K562 (cell line): ENCODE data around the gene DYNLT4. TPM values are rescaled to one million over a fixed set of nuclear protein-coding genes. Genes with fewer than 3 reads are reported as not detected.

Source experiments
- BRF1 ChIP-seq: IDR thresholded peaks from 3 replicates; pipeline ENCODE4 v1.6.1; 2011; ENCODE audit warnings: borderline replicate concordance, mild to moderate bottlenecking; ENCODE audit not compliant: insufficient read length; ENCODE audit errors: extremely low read depth
- CREBBP ChIP-seq: IDR thresholded peaks from one replicate; pipeline ENCODE4 v1.6.1; 2012; ENCODE audit warnings: low read depth, mild to moderate bottlenecking, control low read depth, inconsistent platforms, low read length
- FOSL1 ChIP-seq: fragments of 200-800 bp; sonication (Bioruptor generic); conservative IDR thresholded peaks from 2 replicates; pipeline ENCODE4 v1.6.1; 2016; ENCODE audit warnings: missing genetic modification characterization, missing compliant biosample characterization
- GTF2F1 ChIP-seq: IDR thresholded peaks from 2 replicates; pipeline ENCODE4 v1.6.1; 2011; ENCODE audit warnings: low read depth, low read length, improper control_type of control experiment
- MAFF ChIP-seq: IDR thresholded peaks from 2 replicates; pipeline ENCODE4 v1.6.1; 2012; ENCODE audit warnings: low read length, improper control_type of control experiment
- MBD2 ChIP-seq: sonication (generic); IDR thresholded peaks from 2 replicates; pipeline ENCODE4 v1.6.1; 2016; ENCODE audit warnings: low read depth, borderline replicate concordance
- NUFIP1 ChIP-seq: fragments of 450-650 bp; IDR thresholded peaks from 2 replicates; pipeline ENCODE4 v1.6.1; 2018; ENCODE audit not compliant: partially characterized antibody
- RBM25 ChIP-seq: fragments of 200-400 bp; formaldehyde crosslinking; IDR thresholded peaks from 2 replicates; pipeline ENCODE4 v1.6.1; 2018; ENCODE audit warnings: low read length, low read depth, moderate library complexity; ENCODE audit not compliant: severe bottlenecking
- SMARCA5 ChIP-seq: fragments of 450-650 bp; IDR thresholded peaks from 2 replicates; pipeline ENCODE4 v1.6.1; 2016
- TAF1 ChIP-seq: IDR thresholded peaks from 2 replicates; pipeline ENCODE4 v1.6.1; 2011; ENCODE audit warnings: mild to moderate bottlenecking, low read length, moderate library complexity; ENCODE audit not compliant: insufficient read depth, control insufficient read depth, severe bottlenecking; ENCODE audit errors: extremely low read depth
- THAP7 ChIP-seq: fragments of 250-450 bp; sonication (Bioruptor Pico); IDR thresholded peaks from 2 replicates; pipeline ENCODE4 v1.5.0; 2021
- TRIM28 ChIP-seq: fragments of 450-650 bp; IDR thresholded peaks from 2 replicates; pipeline ENCODE4 v1.6.1; 2017
- TSHZ1 ChIP-seq: fragments of 250-450 bp; sonication (Bioruptor Pico); IDR thresholded peaks from 2 replicates; pipeline ENCODE4 v1.4.0; 2020; ENCODE audit warnings: mild to moderate bottlenecking, moderate library complexity
- USF1 ChIP-seq: sonication (generic); formaldehyde crosslinking; IDR thresholded peaks from 2 replicates; pipeline ENCODE4 v1.9.0; 2022; ENCODE audit warnings: mild to moderate bottlenecking, missing genetic modification reagents
- ZNF263 ChIP-seq: sonication (generic); formaldehyde crosslinking; IDR thresholded peaks from 2 replicates; pipeline ENCODE4 v1.8.0; 2022; ENCODE audit warnings: mild to moderate bottlenecking, missing genetic modification reagents, borderline replicate concordance
- polyA plus RNA-seq, 8 experiments: library from polyadenylated mRNA; depleted of rRNA in 4 of 8; stranded (reverse) in 5 of 8; unstranded in 3 of 8; fragments of >200 nt; fragmentation: Nextera tagmentation in 2 of 8; fragmentation: Illumina TruSeq in 1 of 8; extraction: Ambion mirVana in 2 of 8; extraction: Trizol in 1 of 8; gene quantifications; 2 replicates each; pipeline versions ENCODE4 v1.2.1 to v1.2.3, GENCODE V29; 2011 to 2014; ENCODE audit warnings: inconsistent platforms in 1 of 8, missing spikeins in 1 of 8
- total RNA-seq, 7 experiments: library from RNA; depleted of rRNA in 6 of 7; stranded (reverse); fragments of >200 nt in 6 of 7; fragmentation: Illumina TruSeq in 2 of 7; extraction: Trizol in 2 of 7; gene quantifications; 2 replicates each; pipeline versions ENCODE4 v1.2.1 to v1.2.3, GENCODE V29; 2011 to 2021; ENCODE audit warnings: low replicate concordance in 1 of 7

The DYNLT4 gene
- total and polyA plus RNA-seq, 9 of the 15 experiments (the other 6 are each of a cell fraction or from before 2014, with no cell fraction given): 0.29 to 0.73 TPM; not detected in 7

- TF ChIP-seq ZNF263 (CRISPR knock-in tag) (peak; percentile 67), MAFF (no peak), RBM25 (no peak), FOSL1 (tag) (peak; percentile 77), NUFIP1 (no peak), TAF1 (peak; percentile 99), SMARCA5 (peak; percentile 86), CREBBP (no peak), MBD2 (peak; percentile 94), BRF1 (no peak), GTF2F1 (peak; percentile 95), USF1 (peak; percentile 84), THAP7 (CRISPR knock-in tag) (no peak; the same call in 1 of the 2 replicates), TRIM28 (peak; percentile 63; the same call in 1 of the 2 replicates), TSHZ1 (CRISPR knock-in tag) (peak; percentile 17; the same call in 1 of the 2 replicates)
Observed at GRCh38 chr1:44775078-44775929, 31.8 kb downstream of the DYNLT4 start, which contains the start of gene RPS8 (continued).
